Gastrocnemius medialis (tissue), 4 donors: ENCODE measurements around the gene MYT1. TPM values are rescaled to one million over a fixed set of nuclear protein-coding genes. Genes with fewer than 3 reads are reported as not detected.

Source experiments
- ATAC-seq, 2 donors: fragments of 150-250 bp; one replicate each; pipeline ENCODE4 v1.9.1; 2016
- DNase-seq, 2 donors: peaks; one replicate each; pipeline ENCODE4 v3.0.0-alpha.2; 2019
- H3K27ac ChIP-seq, 4 donors: fragments of 200-600 bp; sonication (generic); 1 replicate in 1 of 4; 2 replicates in 3 of 4; pipeline ENCODE4 v1.5.1; 2016 to 2018; ENCODE audit warnings: mild to moderate bottlenecking in 2 of 4, moderate library complexity in 1 of 4
- H3K27me3 ChIP-seq, 3 donors: fragments of 200-600 bp; sonication (generic) in 2 of 3; 1 replicate in 1 of 3; 2 replicates in 2 of 3; pipeline versions ENCODE4 v1.5.1 to v1.6.0; 2016 to 2019; ENCODE audit warnings: mild to moderate bottlenecking in 1 of 3, moderate library complexity in 1 of 3
- H3K36me3 ChIP-seq, 2 donors: fragments of 200-600 bp; sonication (generic) in 1 of 2; one replicate each; pipeline ENCODE4 v1.5.1; 2017 to 2018
- H3K4me1 ChIP-seq, 2 donors: fragments of 200-600 bp; sonication (generic) in 1 of 2; one replicate each; pipeline ENCODE4 v1.5.1; 2016 to 2017; ENCODE audit warnings: mild to moderate bottlenecking in 2 of 2
- H3K4me3 ChIP-seq, 4 donors: fragments of 200-600 bp; sonication (generic) in 3 of 4; 1 replicate in 1 of 4; 2 replicates in 3 of 4; pipeline ENCODE4 v1.5.1; 2016 to 2019; ENCODE audit warnings: mild to moderate bottlenecking in 2 of 4
- H3K9me3 ChIP-seq, 3 donors: fragments of 200-600 bp; sonication (generic) in 2 of 3; 1 replicate in 1 of 3; 2 replicates in 2 of 3; pipeline ENCODE4 v1.5.1; 2016 to 2019
- POLR2A ChIP-seq, 2 donors: fragments of 450-650 bp; IDR thresholded peaks; one replicate each; pipeline ENCODE4 v1.6.1; 2017; ENCODE audit warnings: antibody characterized with exemption in 2 of 2, mild to moderate bottlenecking in 2 of 2, moderate library complexity in 2 of 2
- in situ Hi-C, 4 donors: fragments of 200-750 bp; cut with MboI; loops; one replicate each; pipeline versions ENCODE4 v1.15.0 to v1.8.0; 2017; ENCODE audit warnings: low sequenced_read_pairs in 4 of 4
- intact Hi-C: fragments of 100-400 bp; cut with DNase I; formaldehyde crosslinking; loops from one replicate; pipeline ENCODE4 v1.15.1; 2023; ENCODE audit warnings: low total_unique reads
- total RNA-seq, 4 donors: library from RNA; depleted of rRNA; stranded (reverse); fragments of >200 nt; gene quantifications; one replicate each; pipeline versions ENCODE4 v1.1.0 to v1.2.3, GENCODE V29; 2016
- TF ChIP-seq, protein P1 (sequence below), 5 experiments: fragments of 450-650 bp in 3 of 5; fragments of 200-600 bp in 2 of 5; sonication (generic) in 2 of 5; IDR thresholded peaks in 4 of 5; conservative IDR thresholded peaks in 1 of 5; 1 replicate in 4 of 5; 2 replicates in 1 of 5; pipeline ENCODE4 v1.5.1; 2016 to 2019; ENCODE audit warnings: antibody characterized with exemption in 5 of 5, mild to moderate bottlenecking in 3 of 5, moderate library complexity in 3 of 5

The MYT1 gene
- total RNA-seq, 4 donors from 2014 or later: not detected

DNA sequence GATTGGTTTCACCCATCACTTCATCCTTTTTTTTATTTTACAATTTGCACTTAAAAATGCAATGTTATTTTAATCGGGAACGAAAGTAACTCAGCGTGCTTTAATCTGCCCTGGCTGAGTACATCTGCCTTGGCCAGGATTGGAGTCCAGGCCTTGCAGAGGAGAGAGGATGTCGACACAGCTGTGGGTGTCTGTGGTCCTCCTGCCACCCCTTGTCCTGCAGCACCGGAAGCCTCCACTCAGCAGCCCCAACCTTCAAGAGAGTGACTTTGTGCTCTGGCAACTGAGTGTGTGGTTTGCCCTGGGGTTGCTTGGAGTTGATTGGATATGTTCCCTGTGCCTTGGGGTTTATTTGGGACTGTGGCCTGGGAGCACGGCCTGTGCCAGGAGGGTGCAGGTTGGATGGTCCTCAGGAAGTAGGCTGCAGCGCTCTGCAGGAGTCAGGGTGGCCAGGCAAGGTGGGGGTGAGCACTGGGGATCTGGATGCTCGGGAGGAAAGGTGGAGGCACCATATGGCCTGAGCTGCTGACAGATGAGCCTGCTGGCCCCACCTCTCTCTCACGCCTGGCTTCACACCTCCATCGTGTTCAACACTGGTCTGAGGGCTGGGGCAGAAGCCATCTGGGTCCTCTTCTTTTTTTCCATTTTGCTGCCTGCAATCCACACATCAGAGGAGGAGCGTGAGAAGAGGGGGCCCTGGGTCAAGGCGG, 4.3 kb downstream of the MYT1 start:
- Histone ChIP-seq H3K4me1 (no peaks in the 10 kb centered on the region), H3K27me3 (peaks cover 42 to 47% (median 42%) of the 10 kb centered on the region in 3 donors), H3K4me3 (no peak overlapping the region), H3K36me3 (no peaks in the 10 kb centered on the region), H3K27ac (no peak overlapping the region), H3K9me3 (no peaks in the 10 kb centered on the region)
- in situ Hi-C loops: no loop called here
- DNase-seq (no peak), ATAC-seq (no peak)
- intact Hi-C loops: no loop called here
- no peak for TF ChIP-seq POLR2A (IDR thresholded peaks at IDR 0.05)
- TF ChIP-seq, protein P1, sequence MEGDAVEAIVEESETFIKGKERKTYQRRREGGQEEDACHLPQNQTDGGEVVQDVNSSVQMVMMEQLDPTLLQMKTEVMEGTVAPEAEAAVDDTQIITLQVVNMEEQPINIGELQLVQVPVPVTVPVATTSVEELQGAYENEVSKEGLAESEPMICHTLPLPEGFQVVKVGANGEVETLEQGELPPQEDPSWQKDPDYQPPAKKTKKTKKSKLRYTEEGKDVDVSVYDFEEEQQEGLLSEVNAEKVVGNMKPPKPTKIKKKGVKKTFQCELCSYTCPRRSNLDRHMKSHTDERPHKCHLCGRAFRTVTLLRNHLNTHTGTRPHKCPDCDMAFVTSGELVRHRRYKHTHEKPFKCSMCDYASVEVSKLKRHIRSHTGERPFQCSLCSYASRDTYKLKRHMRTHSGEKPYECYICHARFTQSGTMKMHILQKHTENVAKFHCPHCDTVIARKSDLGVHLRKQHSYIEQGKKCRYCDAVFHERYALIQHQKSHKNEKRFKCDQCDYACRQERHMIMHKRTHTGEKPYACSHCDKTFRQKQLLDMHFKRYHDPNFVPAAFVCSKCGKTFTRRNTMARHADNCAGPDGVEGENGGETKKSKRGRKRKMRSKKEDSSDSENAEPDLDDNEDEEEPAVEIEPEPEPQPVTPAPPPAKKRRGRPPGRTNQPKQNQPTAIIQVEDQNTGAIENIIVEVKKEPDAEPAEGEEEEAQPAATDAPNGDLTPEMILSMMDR (IDR thresholded peaks at IDR 0.05 in 4 of 5, conservative IDR thresholded peaks at IDR 0.05 in 1 of 5): no peak

DNA sequence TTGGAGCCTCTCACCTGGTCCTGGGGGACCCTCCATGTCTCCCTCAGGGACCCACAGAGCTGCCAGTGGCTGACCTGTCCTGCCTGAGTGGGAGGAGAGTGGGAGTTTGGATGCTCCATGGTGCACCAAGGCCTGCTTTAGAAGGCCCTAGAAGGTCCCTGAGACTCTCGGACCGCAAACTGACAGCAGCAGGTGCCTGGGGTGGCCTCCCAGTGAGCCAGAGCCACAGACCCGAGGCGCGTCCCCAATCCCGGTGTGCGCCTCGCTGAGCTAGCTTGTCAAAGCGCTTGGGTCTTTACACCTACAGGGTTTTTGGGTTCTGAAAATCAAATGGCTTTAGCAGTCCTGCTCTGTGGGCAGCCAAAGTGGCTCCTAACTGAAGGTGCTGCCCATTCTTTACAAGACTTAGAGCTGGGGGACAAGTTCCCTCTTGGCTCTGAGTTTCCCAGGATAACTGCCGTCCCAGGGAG, 4.9 kb downstream of the MYT1 start:
- H3K27me3 ChIP-seq: peaks cover 36 to 41% (median 41%) of the 10 kb centered on the region in 3 donors
- H3K27ac ChIP-seq: no peak overlapping the region
- DNase-seq (no peak), ATAC-seq (no peak)
- no peaks in the 10 kb centered on the region for H3K9me3 ChIP-seq
- no peaks in the 10 kb centered on the region for H3K4me1 ChIP-seq
- no peaks in the 10 kb centered on the region for H3K36me3 ChIP-seq
- TF ChIP-seq, protein P1 (IDR thresholded peaks at IDR 0.05 in 4 of 5, conservative IDR thresholded peaks at IDR 0.05 in 1 of 5): no peak
- no peak for TF ChIP-seq POLR2A (IDR thresholded peaks at IDR 0.05)
- no peak overlapping the region for H3K4me3 ChIP-seq
- intact Hi-C loops: no loop called here
- in situ Hi-C loops: no loop called here

DNA sequence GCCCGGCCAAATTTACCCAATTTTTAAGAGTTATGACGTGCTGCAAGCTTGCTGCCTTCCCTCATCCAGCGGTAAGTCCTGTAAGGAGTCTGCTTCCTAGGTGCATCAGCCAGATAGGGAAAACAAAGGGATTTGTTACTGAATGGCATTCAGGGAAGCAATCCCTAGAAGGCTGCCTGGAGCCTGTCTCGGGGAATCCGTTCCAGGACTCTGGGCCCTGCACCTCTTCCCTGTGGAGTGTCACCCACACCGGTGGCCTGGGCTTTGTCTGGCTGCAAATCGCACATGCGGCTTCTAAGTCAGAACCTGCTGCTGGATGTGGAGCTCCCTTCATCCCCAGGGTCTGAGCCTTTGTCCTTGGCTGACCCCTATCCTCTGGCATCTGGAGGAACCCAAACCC, 7.0 kb downstream of the MYT1 start:
- ATAC-seq: no peak
- H3K4me1 ChIP-seq: no peaks in the 10 kb centered on the region
- H3K27ac ChIP-seq: no peak overlapping the region
- no peaks in the 10 kb centered on the region for H3K36me3 ChIP-seq
- in situ Hi-C loops: no loop called here
- peaks cover 17 to 26% (median 25%) of the 10 kb centered on the region in 3 donors for H3K27me3 ChIP-seq
- no peaks in the 10 kb centered on the region for H3K9me3 ChIP-seq
- intact Hi-C loops: no loop called here
- TF ChIP-seq, protein P1 (IDR thresholded peaks at IDR 0.05 in 4 of 5, conservative IDR thresholded peaks at IDR 0.05 in 1 of 5): no peak
- no peak for TF ChIP-seq POLR2A (IDR thresholded peaks at IDR 0.05)
- no peak overlapping the region for H3K4me3 ChIP-seq
- DNase-seq: no peak

DNA sequence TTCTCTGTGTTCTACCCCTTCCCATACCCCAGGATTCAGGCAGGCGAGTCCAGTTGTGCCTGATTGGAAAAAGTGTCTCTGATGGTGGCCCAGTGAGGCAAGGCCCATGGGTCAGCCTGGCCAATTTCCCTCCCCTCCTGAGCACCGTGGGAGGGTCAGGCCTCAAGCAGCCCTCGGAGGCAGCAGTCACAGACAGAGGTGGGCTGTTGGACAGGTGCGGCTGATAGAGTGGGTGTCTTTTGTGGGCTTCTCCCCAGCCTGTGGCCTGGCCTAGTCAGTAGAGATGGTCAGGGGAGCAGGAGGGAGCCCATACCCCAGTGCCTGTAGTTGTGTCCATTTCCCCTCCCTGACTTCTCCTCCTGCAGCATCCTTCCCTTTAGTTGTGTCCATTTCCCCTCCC, 8.9 kb downstream of the MYT1 start:
- Histone ChIP-seq H3K4me1 (no peaks in the 10 kb centered on the region), H3K36me3 (no peaks in the 10 kb centered on the region), H3K27me3 (peaks cover 9 to 21% (median 16%) of the 10 kb centered on the region in 3 donors), H3K27ac (no peak overlapping the region), H3K9me3 (no peaks in the 10 kb centered on the region), H3K4me3 (no peak overlapping the region)
- in situ Hi-C loops: no loop called here
- intact Hi-C loops: no loop called here
- TF ChIP-seq, protein P1 (IDR thresholded peaks at IDR 0.05 in 4 of 5, conservative IDR thresholded peaks at IDR 0.05 in 1 of 5): no peak
- no peak for TF ChIP-seq POLR2A (IDR thresholded peaks at IDR 0.05)
- no peak for ATAC-seq
- DNase-seq: no peak
